ENCODE results near the gene HYDIN.
"Not testable (repeated sequence)": the region's sequence is repeated elsewhere in the genome, so short reads cannot be mapped to it uniquely, and the experiment has no call there.

GRCh38 chr16:71028032-71028727 lies 202.3 kb downstream of the HYDIN start:
- TF ChIP-seq RAD21 (conservative IDR thresholded peaks at IDR 0.05); EZH2 (IDR thresholded peaks at IDR 0.05; ENCODE audit: borderline replicate concordance, insufficient read depth, low read length, poor library complexity, severe bottlenecking); MXI1 (conservative IDR thresholded peaks at IDR 0.05; ENCODE audit: poor library complexity, severe bottlenecking); EP300 (conservative IDR thresholded peaks at IDR 0.05; ENCODE audit: poor library complexity, severe bottlenecking): not testable (repeated sequence)
- TF ChIP-seq, protein P1, sequence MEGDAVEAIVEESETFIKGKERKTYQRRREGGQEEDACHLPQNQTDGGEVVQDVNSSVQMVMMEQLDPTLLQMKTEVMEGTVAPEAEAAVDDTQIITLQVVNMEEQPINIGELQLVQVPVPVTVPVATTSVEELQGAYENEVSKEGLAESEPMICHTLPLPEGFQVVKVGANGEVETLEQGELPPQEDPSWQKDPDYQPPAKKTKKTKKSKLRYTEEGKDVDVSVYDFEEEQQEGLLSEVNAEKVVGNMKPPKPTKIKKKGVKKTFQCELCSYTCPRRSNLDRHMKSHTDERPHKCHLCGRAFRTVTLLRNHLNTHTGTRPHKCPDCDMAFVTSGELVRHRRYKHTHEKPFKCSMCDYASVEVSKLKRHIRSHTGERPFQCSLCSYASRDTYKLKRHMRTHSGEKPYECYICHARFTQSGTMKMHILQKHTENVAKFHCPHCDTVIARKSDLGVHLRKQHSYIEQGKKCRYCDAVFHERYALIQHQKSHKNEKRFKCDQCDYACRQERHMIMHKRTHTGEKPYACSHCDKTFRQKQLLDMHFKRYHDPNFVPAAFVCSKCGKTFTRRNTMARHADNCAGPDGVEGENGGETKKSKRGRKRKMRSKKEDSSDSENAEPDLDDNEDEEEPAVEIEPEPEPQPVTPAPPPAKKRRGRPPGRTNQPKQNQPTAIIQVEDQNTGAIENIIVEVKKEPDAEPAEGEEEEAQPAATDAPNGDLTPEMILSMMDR (IDR thresholded peaks at IDR 0.05; ENCODE audit: poor library complexity, severe bottlenecking), result not testable (repeated sequence)
- TF ChIP-seq POLR2AphosphoS5 (IDR thresholded peaks at IDR 0.05), result peak; percentile 38
- TF ChIP-seq, protein P2, sequence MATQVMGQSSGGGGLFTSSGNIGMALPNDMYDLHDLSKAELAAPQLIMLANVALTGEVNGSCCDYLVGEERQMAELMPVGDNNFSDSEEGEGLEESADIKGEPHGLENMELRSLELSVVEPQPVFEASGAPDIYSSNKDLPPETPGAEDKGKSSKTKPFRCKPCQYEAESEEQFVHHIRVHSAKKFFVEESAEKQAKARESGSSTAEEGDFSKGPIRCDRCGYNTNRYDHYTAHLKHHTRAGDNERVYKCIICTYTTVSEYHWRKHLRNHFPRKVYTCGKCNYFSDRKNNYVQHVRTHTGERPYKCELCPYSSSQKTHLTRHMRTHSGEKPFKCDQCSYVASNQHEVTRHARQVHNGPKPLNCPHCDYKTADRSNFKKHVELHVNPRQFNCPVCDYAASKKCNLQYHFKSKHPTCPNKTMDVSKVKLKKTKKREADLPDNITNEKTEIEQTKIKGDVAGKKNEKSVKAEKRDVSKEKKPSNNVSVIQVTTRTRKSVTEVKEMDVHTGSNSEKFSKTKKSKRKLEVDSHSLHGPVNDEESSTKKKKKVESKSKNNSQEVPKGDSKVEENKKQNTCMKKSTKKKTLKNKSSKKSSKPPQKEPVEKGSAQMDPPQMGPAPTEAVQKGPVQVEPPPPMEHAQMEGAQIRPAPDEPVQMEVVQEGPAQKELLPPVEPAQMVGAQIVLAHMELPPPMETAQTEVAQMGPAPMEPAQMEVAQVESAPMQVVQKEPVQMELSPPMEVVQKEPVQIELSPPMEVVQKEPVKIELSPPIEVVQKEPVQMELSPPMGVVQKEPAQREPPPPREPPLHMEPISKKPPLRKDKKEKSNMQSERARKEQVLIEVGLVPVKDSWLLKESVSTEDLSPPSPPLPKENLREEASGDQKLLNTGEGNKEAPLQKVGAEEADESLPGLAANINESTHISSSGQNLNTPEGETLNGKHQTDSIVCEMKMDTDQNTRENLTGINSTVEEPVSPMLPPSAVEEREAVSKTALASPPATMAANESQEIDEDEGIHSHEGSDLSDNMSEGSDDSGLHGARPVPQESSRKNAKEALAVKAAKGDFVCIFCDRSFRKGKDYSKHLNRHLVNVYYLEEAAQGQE (IDR thresholded peaks at IDR 0.05; ENCODE audit: borderline replicate concordance), result not testable (repeated sequence)
